Measurements from ENCODE around the gene CACNA2D3. TPM values are rescaled to one million over a fixed set of nuclear protein-coding genes. Genes with fewer than 3 reads are reported as not detected.
"Not testable (repeated sequence)": the region's sequence is repeated elsewhere in the genome, so short reads cannot be mapped to it uniquely, and the experiment has no call there.

Gene CACNA2D3
- total RNA-seq, 1 experiment from 2014 or later = 0.59 TPM

DNA sequence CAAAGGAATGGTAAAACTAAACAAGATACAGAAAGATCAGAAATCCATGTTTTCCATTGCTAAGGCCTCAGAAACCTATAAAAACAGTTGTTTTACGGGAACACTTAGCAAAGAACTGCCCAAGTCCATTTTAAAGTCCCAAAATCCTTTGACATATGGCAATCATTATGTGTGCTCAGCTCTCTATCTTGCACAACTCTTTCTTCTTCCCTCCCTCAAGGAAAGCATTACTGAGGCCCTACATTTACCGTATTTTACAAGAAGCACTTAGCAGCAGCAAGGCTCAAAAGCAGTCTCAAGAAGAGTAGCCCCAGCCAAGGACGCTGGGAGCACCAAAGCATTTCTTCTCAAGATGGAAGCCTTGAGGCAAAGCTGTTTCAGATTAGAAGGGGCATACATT, 975.1 kb downstream of the CACNA2D3 start:
- no TSS peak for BruUV-seq (replicated peaks)
- H3K36me3 ChIP-seq (ENCODE audit: low read depth) = no peaks in the 10 kb centered on the region
- H3K27ac ChIP-seq = no peak overlapping the region
- H3K4me3 ChIP-seq = no peak overlapping the region
- H3K27me3 ChIP-seq (ENCODE audit: insufficient read depth, low read depth) = no peaks in the 10 kb centered on the region
- CTCF ChIA-PET = no interaction called here
- POLR2A ChIA-PET (ENCODE audit: unreplicated experiment) = interaction anchor here (0.6 kb wide), 1 partner anchor 1920 kb away, joined by 5 read pairs; no protein-coding TSS in a partner anchor
- H3K9me2 ChIP-seq (ENCODE audit: insufficient read depth) = no peaks in the 10 kb centered on the region
- no peak for TF ChIP-seq EZH2 (IDR thresholded peaks at IDR 0.05; ENCODE audit: low read depth)
- TF ChIP-seq, protein P1, sequence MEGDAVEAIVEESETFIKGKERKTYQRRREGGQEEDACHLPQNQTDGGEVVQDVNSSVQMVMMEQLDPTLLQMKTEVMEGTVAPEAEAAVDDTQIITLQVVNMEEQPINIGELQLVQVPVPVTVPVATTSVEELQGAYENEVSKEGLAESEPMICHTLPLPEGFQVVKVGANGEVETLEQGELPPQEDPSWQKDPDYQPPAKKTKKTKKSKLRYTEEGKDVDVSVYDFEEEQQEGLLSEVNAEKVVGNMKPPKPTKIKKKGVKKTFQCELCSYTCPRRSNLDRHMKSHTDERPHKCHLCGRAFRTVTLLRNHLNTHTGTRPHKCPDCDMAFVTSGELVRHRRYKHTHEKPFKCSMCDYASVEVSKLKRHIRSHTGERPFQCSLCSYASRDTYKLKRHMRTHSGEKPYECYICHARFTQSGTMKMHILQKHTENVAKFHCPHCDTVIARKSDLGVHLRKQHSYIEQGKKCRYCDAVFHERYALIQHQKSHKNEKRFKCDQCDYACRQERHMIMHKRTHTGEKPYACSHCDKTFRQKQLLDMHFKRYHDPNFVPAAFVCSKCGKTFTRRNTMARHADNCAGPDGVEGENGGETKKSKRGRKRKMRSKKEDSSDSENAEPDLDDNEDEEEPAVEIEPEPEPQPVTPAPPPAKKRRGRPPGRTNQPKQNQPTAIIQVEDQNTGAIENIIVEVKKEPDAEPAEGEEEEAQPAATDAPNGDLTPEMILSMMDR (conservative IDR thresholded peaks at IDR 0.05) = no peak
- H3K4me1 ChIP-seq (replicated peaks; ENCODE audit: insufficient read depth) = no peaks in the 10 kb centered on the region
- H3K79me2 ChIP-seq (ENCODE audit: low read depth) = no peaks in the 10 kb centered on the region
- no peaks in the 10 kb centered on the region for H4K20me1 ChIP-seq (ENCODE audit: insufficient read depth)
- no peak for DNase-seq
- no peaks in the 10 kb centered on the region for H3F3A ChIP-seq (ENCODE audit: insufficient read depth, low read depth)
- H3K9me3 ChIP-seq (ENCODE audit: insufficient read depth, low read depth) = no peaks in the 10 kb centered on the region; the same call in 1 of the 2 replicates
- no peak overlapping the region for H3K4me2 ChIP-seq
- no peak overlapping the region for H2AFZ ChIP-seq
- intact Hi-C loops (cut with micrococcal nuclease; ENCODE audit: unreplicated experiment) = no loop called here

DNA sequence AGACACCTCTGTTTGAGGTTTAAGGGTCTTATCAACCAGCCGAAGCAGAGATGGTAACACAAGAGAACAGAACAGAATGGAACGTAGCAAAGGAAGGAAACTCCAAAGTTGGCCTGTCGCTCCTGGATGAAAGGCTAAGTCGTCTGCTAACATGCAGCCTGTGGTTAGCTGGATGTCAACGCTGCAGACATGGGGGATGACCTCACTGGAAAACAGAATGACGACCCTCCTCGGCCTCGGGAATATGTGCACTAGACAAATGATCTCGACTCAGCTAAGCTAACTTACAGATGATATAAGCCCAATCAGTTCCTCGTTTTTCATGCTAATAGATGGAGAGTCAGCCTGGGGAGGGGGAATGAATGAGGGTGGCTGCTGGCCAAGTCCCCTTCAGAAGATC, 983.3 kb downstream of the CACNA2D3 start:
- H3K27ac ChIP-seq = no peak overlapping the region
- ChIA-PET POLR2A (ENCODE audit: unreplicated experiment) (no interaction called here), CTCF (no interaction called here)
- H3K9me2 ChIP-seq (ENCODE audit: insufficient read depth) = no peaks in the 10 kb centered on the region
- TF ChIP-seq, protein P1 (conservative IDR thresholded peaks at IDR 0.05) = no peak
- TF ChIP-seq EZH2 (IDR thresholded peaks at IDR 0.05; ENCODE audit: low read depth) = no peak
- H3K36me3 ChIP-seq (ENCODE audit: low read depth) = no peaks in the 10 kb centered on the region
- intact Hi-C loops (cut with micrococcal nuclease; ENCODE audit: unreplicated experiment) = no loop called here
- H3K4me2 ChIP-seq = no peak overlapping the region
- no TSS peak for BruUV-seq (replicated peaks)
- no peak overlapping the region for H3K4me3 ChIP-seq
- H3K79me2 ChIP-seq (ENCODE audit: low read depth) = no peaks in the 10 kb centered on the region
- H3K27me3 ChIP-seq (ENCODE audit: insufficient read depth, low read depth) = no peaks in the 10 kb centered on the region
- no peaks in the 10 kb centered on the region for H3K9me3 ChIP-seq (ENCODE audit: insufficient read depth, low read depth)
- no peak for DNase-seq
- H2AFZ ChIP-seq = no peak overlapping the region
- H3F3A ChIP-seq (ENCODE audit: insufficient read depth, low read depth) = no peaks in the 10 kb centered on the region
- H4K20me1 ChIP-seq (ENCODE audit: insufficient read depth) = no peaks in the 10 kb centered on the region
- H3K4me1 ChIP-seq (replicated peaks; ENCODE audit: insufficient read depth) = no peaks in the 10 kb centered on the region

DNA sequence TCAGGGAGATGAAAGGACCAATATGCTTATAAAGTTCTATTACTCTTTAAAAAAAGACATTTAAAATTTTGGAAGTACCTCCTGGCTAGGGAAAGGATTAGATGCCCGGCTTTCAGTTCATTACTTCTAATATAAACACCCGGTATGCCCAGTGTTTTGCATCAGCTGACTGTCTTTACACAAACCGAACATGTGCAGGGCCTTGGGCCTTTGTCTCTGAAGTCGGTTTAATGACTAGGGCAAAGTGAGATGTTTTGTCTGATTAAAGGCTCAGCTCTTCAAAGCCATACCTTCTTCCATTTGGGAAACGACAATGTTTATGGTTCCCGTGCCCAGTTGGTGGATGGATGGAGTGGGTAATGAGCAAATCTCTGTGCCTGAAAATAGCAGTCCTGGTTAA, 984.8 kb downstream of the CACNA2D3 start:
- CTCF ChIA-PET = no interaction called here
- no peak for DNase-seq
- intact Hi-C loops (cut with micrococcal nuclease; ENCODE audit: unreplicated experiment) = no loop called here

DNA sequence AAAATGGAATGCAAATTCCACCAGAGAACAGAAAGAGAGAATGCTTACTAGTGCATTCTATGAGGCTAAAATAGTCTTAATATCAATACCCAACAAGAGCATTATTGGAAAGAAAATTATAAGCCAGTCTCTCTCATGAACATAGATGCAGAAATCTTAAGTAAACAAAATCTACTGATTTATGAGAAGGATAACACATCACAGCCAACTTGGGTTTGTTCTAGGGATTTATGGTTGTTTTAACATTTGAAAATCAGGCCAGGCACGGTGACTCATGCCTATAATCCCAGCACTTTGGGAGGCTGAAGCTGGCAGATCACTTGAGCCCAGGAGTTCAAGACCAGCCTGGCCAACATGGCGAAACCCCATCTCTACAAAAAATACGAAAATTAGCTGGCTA, 989.6 kb downstream of the CACNA2D3 start:
- DNase-seq; H3K36me3 ChIP-seq (ENCODE audit: low read depth); intact Hi-C loops (cut with micrococcal nuclease; ENCODE audit: unreplicated experiment); H3K27me3 ChIP-seq (ENCODE audit: insufficient read depth, low read depth); H3K79me2 ChIP-seq (ENCODE audit: low read depth); H2AFZ ChIP-seq; H3K4me2 ChIP-seq; H3K4me1 ChIP-seq (replicated peaks; ENCODE audit: insufficient read depth); H3K9me3 ChIP-seq (ENCODE audit: insufficient read depth, low read depth); BruUV-seq (replicated peaks); H3F3A ChIP-seq (ENCODE audit: insufficient read depth, low read depth); H3K9me2 ChIP-seq (ENCODE audit: insufficient read depth); H3K27ac ChIP-seq; POLR2A ChIA-PET (ENCODE audit: unreplicated experiment); H4K20me1 ChIP-seq (ENCODE audit: insufficient read depth); H3K4me3 ChIP-seq; CTCF ChIA-PET: not testable (repeated sequence)

More for the DNA sequence above, 984.8 kb downstream of the CACNA2D3 start:
- no peak for TF ChIP-seq EZH2 (IDR thresholded peaks at IDR 0.05; ENCODE audit: low read depth)
- TF ChIP-seq, protein P1 (conservative IDR thresholded peaks at IDR 0.05) = no peak
- H3K27me3 ChIP-seq (ENCODE audit: insufficient read depth, low read depth) = no peaks in the 10 kb centered on the region
- H3K36me3 ChIP-seq (ENCODE audit: low read depth) = no peaks in the 10 kb centered on the region
- H3K4me2 ChIP-seq = no peak overlapping the region
- no peaks in the 10 kb centered on the region for H3K4me1 ChIP-seq (replicated peaks; ENCODE audit: insufficient read depth)
- no peak overlapping the region for H3K27ac ChIP-seq
- no peaks in the 10 kb centered on the region for H3K9me2 ChIP-seq (ENCODE audit: insufficient read depth)
- no peaks in the 10 kb centered on the region for H3K9me3 ChIP-seq (ENCODE audit: insufficient read depth, low read depth)
- POLR2A ChIA-PET (ENCODE audit: unreplicated experiment) = no interaction called here
- H3K4me3 ChIP-seq = no peak overlapping the region
- no peak overlapping the region for H2AFZ ChIP-seq
- no peaks in the 10 kb centered on the region for H3K79me2 ChIP-seq (ENCODE audit: low read depth)
- H4K20me1 ChIP-seq (ENCODE audit: insufficient read depth) = no peaks in the 10 kb centered on the region
- H3F3A ChIP-seq (ENCODE audit: insufficient read depth, low read depth) = no peaks in the 10 kb centered on the region
- BruUV-seq (replicated peaks) = no TSS peak

All from PC-9 (cell line).